ENCODE data around the gene KLK13.

The KLK13 gene

GRCh38 chr19:51064534-51065220, at the start of gene KLK13:
Gene KLK13 (minus strand): TSS chr19:51065092. CDS start chr19:51065067, 25 bp downstream.
- DNase-seq = no peak

- no peak for DNase-seq
Measured at GRCh38 chr19:51114087-51114729, 49.3 kb upstream of the KLK13 start.

- no peak for DNase-seq
Measured at GRCh38 chr19:51111606-51112005, 46.7 kb upstream of the KLK13 start.

- DNase-seq = no peak
Measured at GRCh38 chr19:51110666-51110971, 45.7 kb upstream of the KLK13 start.

GRCh38 chr19:51108805-51109146, 43.9 kb upstream of the KLK13 start:
- peak in 1 of 14 donors; percentile 59 for DNase-seq

GRCh38 chr19:51108066-51108804, 43.3 kb upstream of the KLK13 start, which contains the start of gene CTU1:
Gene CTU1 (minus strand): TSS chr19:51108409. CDS start chr19:51104569, 3,840 bp downstream.
- DNase-seq = peak; percentile 79 to 99 (median 98)

- no peak for DNase-seq
Measured at GRCh38 chr19:51107406-51108065, 42.6 kb upstream of the KLK13 start.

- no peak for DNase-seq
Measured at GRCh38 chr19:51103926-51104341, 39.0 kb upstream of the KLK13 start.

GRCh38 chr19:51102991-51103390, 38.1 kb upstream of the KLK13 start:
- DNase-seq = no peak

- no peak for DNase-seq
Measured at GRCh38 chr19:51101171-51101865, 36.4 kb upstream of the KLK13 start.

GRCh38 chr19:51100601-51101000, 35.7 kb upstream of the KLK13 start:
- no peak for DNase-seq

GRCh38 chr19:51099047-51099382, 34.1 kb upstream of the KLK13 start:
- DNase-seq = no peak

GRCh38 chr19:51098365-51099046, 33.6 kb upstream of the KLK13 start:
- no peak for DNase-seq

GRCh38 chr19:51097796-51098195, 32.9 kb upstream of the KLK13 start:
- no peak for DNase-seq

- DNase-seq = peak in 4 of 14 donors; percentile 6 to 27 (median 18)
Measured at GRCh38 chr19:51097166-51097738, 32.4 kb upstream of the KLK13 start.

GRCh38 chr19:51096473-51097165, 31.7 kb upstream of the KLK13 start:
- DNase-seq = no peak

GRCh38 chr19:51094696-51095279, 29.9 kb upstream of the KLK13 start:
- peak in 2 of 14 donors; percentile 7 to 18 for DNase-seq

- DNase-seq = no peak
Measured at GRCh38 chr19:51093510-51094345, 28.8 kb upstream of the KLK13 start.

GRCh38 chr19:51093101-51093500, 28.2 kb upstream of the KLK13 start:
- peak in 1 of 14 donors; percentile 3 for DNase-seq
